K562 (cell line): ENCODE results near the gene MYL12A. TPM values are rescaled to one million over a fixed set of nuclear protein-coding genes. Genes with fewer than 3 reads are reported as not detected.

Experiments used
- CC2D1A ChIP-seq: fragments of 450-650 bp; IDR thresholded peaks from 2 replicates; pipeline ENCODE4 v1.6.1; 2017; ENCODE audit warnings: mild to moderate bottlenecking
- HDAC6 ChIP-seq: IDR thresholded peaks from 2 replicates; pipeline ENCODE4 v1.6.1; 2012; ENCODE audit warnings: low read depth, mild to moderate bottlenecking, control low read depth, inconsistent platforms, low read length, moderate library complexity
- KLF13 ChIP-seq: fragments of 450-650 bp; IDR thresholded peaks from 2 replicates; pipeline ENCODE4 v1.6.1; 2016; ENCODE audit warnings: missing genetic modification characterization, low read depth, mild to moderate bottlenecking, missing compliant biosample characterization, moderate library complexity, borderline replicate concordance
- KLF16 ChIP-seq: IDR thresholded peaks from 2 replicates; pipeline ENCODE4 v1.6.1; 2016; ENCODE audit warnings: antibody characterized with exemption
- LCOR ChIP-seq: sonication (generic); formaldehyde crosslinking; IDR thresholded peaks from 2 replicates; pipeline ENCODE4 v1.8.0; 2022; ENCODE audit warnings: mild to moderate bottlenecking, missing genetic modification reagents
- MCM2 ChIP-seq: fragments of 450-650 bp; IDR thresholded peaks from 2 replicates; pipeline ENCODE4 v1.6.1; 2017; ENCODE audit warnings: low read depth, mild to moderate bottlenecking
- NCOR1 ChIP-seq: fragments of 450-650 bp; IDR thresholded peaks from 2 replicates; pipeline ENCODE4 v1.6.1; 2016; ENCODE audit warnings: mild to moderate bottlenecking, moderate library complexity
- NELFE ChIP-seq: IDR thresholded peaks from 2 replicates; pipeline ENCODE4 v1.6.1; 2011; ENCODE audit warnings: mild to moderate bottlenecking; ENCODE audit not compliant: insufficient read depth, insufficient read length
- NFYB ChIP-seq: IDR thresholded peaks from 2 replicates; pipeline ENCODE4 v1.6.1; 2011; ENCODE audit warnings: mild to moderate bottlenecking, moderate library complexity; ENCODE audit not compliant: insufficient read length; ENCODE audit errors: extremely low read depth
- SRSF3 ChIP-seq: fragments of 200-400 bp; formaldehyde crosslinking; IDR thresholded peaks from 2 replicates; pipeline ENCODE4 v1.6.1; 2016; ENCODE audit warnings: mild to moderate bottlenecking, low read length, moderate library complexity; ENCODE audit not compliant: insufficient read depth
- U2AF1 ChIP-seq: fragments of 200-400 bp; formaldehyde crosslinking; optimal IDR thresholded peaks from 2 replicates; pipeline ENCODE3; 2017; ENCODE audit warnings: mild to moderate bottlenecking, low read depth, low read length, moderate library complexity
- ZNF134 ChIP-seq: fragments of 250-450 bp; sonication (Bioruptor Pico); conservative IDR thresholded peaks from 2 replicates; pipeline ENCODE4 v1.4.0; 2020
- ZNF175 ChIP-seq: fragments of 200-800 bp; sonication (Bioruptor generic); IDR thresholded peaks from 2 replicates; pipeline ENCODE4 v1.6.1; 2016; ENCODE audit warnings: low read depth, mild to moderate bottlenecking, missing genetic modification characterization, missing compliant biosample characterization
- ZNF584 ChIP-seq: fragments of 200-800 bp; sonication (Bioruptor generic); IDR thresholded peaks from 2 replicates; pipeline ENCODE4 v1.6.1; 2016; ENCODE audit warnings: low read depth, mild to moderate bottlenecking, missing genetic modification characterization, missing compliant biosample characterization
- polyA plus RNA-seq, 8 experiments: library from polyadenylated mRNA; depleted of rRNA in 4 of 8; stranded (reverse) in 5 of 8; unstranded in 3 of 8; fragments of >200 nt; fragmentation: Nextera tagmentation in 2 of 8; fragmentation: Illumina TruSeq in 1 of 8; extraction: Ambion mirVana in 2 of 8; extraction: Trizol in 1 of 8; gene quantifications; 2 replicates each; pipeline versions ENCODE4 v1.2.1 to v1.2.3, GENCODE V29; 2011 to 2014; ENCODE audit warnings: inconsistent platforms in 1 of 8, missing spikeins in 1 of 8
- total RNA-seq, 7 experiments: library from RNA; depleted of rRNA in 6 of 7; stranded (reverse); fragments of >200 nt in 6 of 7; fragmentation: Illumina TruSeq in 2 of 7; extraction: Trizol in 2 of 7; gene quantifications; 2 replicates each; pipeline versions ENCODE4 v1.2.1 to v1.2.3, GENCODE V29; 2011 to 2021; ENCODE audit warnings: low replicate concordance in 1 of 7
- TF ChIP-seq, protein P1 (sequence below), 2 experiments: fragments of 450-650 bp; conservative IDR thresholded peaks; 2 replicates each; pipeline ENCODE4 v1.6.1; 2017; ENCODE audit warnings: mild to moderate bottlenecking in 2 of 2, moderate library complexity in 2 of 2
- TF ChIP-seq, protein P2 (sequence below): sonication (generic); formaldehyde crosslinking; IDR thresholded peaks from 2 replicates; pipeline ENCODE4 v1.8.0; 2022; ENCODE audit warnings: mild to moderate bottlenecking, missing genetic modification reagents
- TF ChIP-seq, protein P3 (sequence below): fragments of 200-800 bp; sonication (Bioruptor generic); IDR thresholded peaks from 2 replicates; pipeline ENCODE4 v1.6.1; 2016; ENCODE audit warnings: missing genetic modification characterization, missing compliant biosample characterization

The MYL12A gene
- total and polyA plus RNA-seq, 9 of the 15 experiments (the other 6 are each of a cell fraction or from before 2014, with no cell fraction given), result 308 to 1,031 (median 559) TPM

GRCh38 chr18:3261373-3262233 is 14.0 kb downstream of the MYL12A start, which contains the start of gene MYL12B (continued):
- TF ChIP-seq, protein P1, sequence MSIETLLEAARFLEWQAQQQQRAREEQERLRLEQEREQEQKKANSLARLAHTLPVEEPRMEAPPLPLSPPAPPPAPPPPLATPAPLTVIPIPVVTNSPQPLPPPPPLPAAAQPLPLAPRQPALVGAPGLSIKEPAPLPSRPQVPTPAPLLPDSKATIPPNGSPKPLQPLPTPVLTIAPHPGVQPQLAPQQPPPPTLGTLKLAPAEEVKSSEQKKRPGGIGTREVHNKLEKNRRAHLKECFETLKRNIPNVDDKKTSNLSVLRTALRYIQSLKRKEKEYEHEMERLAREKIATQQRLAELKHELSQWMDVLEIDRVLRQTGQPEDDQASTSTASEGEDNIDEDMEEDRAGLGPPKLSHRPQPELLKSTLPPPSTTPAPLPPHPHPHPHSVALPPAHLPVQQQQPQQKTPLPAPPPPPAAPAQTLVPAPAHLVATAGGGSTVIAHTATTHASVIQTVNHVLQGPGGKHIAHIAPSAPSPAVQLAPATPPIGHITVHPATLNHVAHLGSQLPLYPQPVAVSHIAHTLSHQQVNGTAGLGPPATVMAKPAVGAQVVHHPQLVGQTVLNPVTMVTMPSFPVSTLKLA (conservative IDR thresholded peaks at IDR 0.05), result peak; percentile 85 to 95
- TF ChIP-seq MCM2 (no peak), SRSF3 (no peak), CC2D1A (no peak; the same call in 1 of the 2 replicates), U2AF1 (peak; percentile 95), NCOR1 (peak; percentile 56), KLF16 (no peak), NFYB (no peak), ZNF134 (CRISPR knock-in tag) (no peak), HDAC6 (0 out of 2 replicates have a peak, but pooled peaks have one; percentile 47), ZNF175 (CRISPR knock-in tag) (peak; percentile 99), ZNF584 (CRISPR knock-in tag) (0 out of 2 replicates have a peak, but pooled peaks have one; percentile 65), LCOR (CRISPR knock-in tag) (peak; percentile 75), NELFE (no peak), KLF13 (tag) (peak; percentile 71; the same call in 1 of the 2 replicates)
- TF ChIP-seq, protein P2, sequence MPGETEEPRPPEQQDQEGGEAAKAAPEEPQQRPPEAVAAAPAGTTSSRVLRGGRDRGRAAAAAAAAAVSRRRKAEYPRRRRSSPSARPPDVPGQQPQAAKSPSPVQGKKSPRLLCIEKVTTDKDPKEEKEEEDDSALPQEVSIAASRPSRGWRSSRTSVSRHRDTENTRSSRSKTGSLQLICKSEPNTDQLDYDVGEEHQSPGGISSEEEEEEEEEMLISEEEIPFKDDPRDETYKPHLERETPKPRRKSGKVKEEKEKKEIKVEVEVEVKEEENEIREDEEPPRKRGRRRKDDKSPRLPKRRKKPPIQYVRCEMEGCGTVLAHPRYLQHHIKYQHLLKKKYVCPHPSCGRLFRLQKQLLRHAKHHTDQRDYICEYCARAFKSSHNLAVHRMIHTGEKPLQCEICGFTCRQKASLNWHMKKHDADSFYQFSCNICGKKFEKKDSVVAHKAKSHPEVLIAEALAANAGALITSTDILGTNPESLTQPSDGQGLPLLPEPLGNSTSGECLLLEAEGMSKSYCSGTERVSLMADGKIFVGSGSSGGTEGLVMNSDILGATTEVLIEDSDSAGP (CRISPR knock-in tag), result 0 out of 2 replicates have a peak, but pooled peaks have one; percentile 26
- TF ChIP-seq, protein P3, sequence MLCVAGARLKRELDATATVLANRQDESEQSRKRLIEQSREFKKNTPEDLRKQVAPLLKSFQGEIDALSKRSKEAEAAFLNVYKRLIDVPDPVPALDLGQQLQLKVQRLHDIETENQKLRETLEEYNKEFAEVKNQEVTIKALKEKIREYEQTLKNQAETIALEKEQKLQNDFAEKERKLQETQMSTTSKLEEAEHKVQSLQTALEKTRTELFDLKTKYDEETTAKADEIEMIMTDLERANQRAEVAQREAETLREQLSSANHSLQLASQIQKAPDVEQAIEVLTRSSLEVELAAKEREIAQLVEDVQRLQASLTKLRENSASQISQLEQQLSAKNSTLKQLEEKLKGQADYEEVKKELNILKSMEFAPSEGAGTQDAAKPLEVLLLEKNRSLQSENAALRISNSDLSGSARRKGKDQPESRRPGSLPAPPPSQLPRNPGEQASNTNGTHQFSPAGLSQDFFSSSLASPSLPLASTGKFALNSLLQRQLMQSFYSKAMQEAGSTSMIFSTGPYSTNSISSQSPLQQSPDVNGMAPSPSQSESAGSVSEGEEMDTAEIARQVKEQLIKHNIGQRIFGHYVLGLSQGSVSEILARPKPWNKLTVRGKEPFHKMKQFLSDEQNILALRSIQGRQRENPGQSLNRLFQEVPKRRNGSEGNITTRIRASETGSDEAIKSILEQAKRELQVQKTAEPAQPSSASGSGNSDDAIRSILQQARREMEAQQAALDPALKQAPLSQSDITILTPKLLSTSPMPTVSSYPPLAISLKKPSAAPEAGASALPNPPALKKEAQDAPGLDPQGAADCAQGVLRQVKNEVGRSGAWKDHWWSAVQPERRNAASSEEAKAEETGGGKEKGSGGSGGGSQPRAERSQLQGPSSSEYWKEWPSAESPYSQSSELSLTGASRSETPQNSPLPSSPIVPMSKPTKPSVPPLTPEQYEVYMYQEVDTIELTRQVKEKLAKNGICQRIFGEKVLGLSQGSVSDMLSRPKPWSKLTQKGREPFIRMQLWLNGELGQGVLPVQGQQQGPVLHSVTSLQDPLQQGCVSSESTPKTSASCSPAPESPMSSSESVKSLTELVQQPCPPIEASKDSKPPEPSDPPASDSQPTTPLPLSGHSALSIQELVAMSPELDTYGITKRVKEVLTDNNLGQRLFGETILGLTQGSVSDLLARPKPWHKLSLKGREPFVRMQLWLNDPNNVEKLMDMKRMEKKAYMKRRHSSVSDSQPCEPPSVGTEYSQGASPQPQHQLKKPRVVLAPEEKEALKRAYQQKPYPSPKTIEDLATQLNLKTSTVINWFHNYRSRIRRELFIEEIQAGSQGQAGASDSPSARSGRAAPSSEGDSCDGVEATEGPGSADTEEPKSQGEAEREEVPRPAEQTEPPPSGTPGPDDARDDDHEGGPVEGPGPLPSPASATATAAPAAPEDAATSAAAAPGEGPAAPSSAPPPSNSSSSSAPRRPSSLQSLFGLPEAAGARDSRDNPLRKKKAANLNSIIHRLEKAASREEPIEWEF (CRISPR knock-in tag), result no peak
